PFSK-1 (cell line): ENCODE data around the gene MCL1.

Source experiments
- POLR2AphosphoS5 ChIP-seq: IDR thresholded peaks from 2 replicates; pipeline ENCODE4 v1.6.1; 2012; ENCODE audit warnings: low read depth, mild to moderate bottlenecking, control low read depth, low read length, moderate library complexity
- SIN3A ChIP-seq: IDR thresholded peaks from 2 replicates; pipeline ENCODE4 v1.6.1; 2012; ENCODE audit warnings: mild to moderate bottlenecking, low read length, moderate library complexity, borderline replicate concordance; ENCODE audit not compliant: insufficient read depth
- TAF1 ChIP-seq: IDR thresholded peaks from 2 replicates; pipeline ENCODE4 v1.6.1; 2012; ENCODE audit warnings: low read length, control low read depth, borderline replicate concordance; ENCODE audit not compliant: insufficient read depth
- TF ChIP-seq, protein P1 (sequence below), 2 experiments: IDR thresholded peaks; 2 replicates each; pipeline versions ENCODE4 v1.6.1 to v1.8.0; 2011 to 2012; ENCODE audit warnings: low read depth in 2 of 2, low read length in 2 of 2, control low read depth in 1 of 2, inconsistent platforms in 1 of 2, mild to moderate bottlenecking in 1 of 2, moderate library complexity in 1 of 2; ENCODE audit not compliant: insufficient read depth in 1 of 2

DNA sequence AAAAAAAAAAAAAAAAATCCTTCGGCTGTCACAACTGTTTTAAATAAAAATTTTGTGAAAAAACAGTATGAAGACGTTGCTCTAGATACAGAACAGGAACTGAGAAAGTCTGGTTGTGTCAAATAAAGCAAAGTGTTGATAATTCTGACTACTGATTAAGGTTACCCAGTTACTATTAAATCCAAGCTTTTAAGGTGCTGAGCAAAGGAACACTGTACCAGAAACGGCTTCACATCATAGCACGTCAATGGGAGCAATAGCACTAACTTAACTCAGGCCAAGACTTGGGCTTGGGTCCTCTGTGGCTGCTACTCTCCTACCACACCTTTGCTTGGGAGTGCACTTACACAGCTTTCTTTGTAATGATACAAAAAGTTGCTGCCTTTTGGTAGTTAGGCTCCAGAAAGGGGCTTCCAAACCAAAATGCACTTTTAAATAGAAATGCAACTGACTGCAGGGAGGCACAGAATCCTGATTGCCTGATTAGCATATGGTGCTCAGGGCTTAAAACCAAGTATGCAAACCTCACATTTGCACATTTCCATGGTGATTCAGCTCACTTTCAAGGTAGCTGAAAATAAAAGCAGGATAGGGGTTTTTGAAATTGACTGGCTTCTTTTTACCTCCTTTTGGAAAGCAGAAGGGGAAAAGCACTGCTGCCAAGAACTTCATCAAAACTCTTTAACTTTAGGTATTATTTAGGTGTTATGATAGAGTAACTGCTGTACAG, 6.3 kb downstream of the MCL1 start:
- TF ChIP-seq TAF1, result no peak
- TF ChIP-seq SIN3A, result no peak
- TF ChIP-seq, protein P1, sequence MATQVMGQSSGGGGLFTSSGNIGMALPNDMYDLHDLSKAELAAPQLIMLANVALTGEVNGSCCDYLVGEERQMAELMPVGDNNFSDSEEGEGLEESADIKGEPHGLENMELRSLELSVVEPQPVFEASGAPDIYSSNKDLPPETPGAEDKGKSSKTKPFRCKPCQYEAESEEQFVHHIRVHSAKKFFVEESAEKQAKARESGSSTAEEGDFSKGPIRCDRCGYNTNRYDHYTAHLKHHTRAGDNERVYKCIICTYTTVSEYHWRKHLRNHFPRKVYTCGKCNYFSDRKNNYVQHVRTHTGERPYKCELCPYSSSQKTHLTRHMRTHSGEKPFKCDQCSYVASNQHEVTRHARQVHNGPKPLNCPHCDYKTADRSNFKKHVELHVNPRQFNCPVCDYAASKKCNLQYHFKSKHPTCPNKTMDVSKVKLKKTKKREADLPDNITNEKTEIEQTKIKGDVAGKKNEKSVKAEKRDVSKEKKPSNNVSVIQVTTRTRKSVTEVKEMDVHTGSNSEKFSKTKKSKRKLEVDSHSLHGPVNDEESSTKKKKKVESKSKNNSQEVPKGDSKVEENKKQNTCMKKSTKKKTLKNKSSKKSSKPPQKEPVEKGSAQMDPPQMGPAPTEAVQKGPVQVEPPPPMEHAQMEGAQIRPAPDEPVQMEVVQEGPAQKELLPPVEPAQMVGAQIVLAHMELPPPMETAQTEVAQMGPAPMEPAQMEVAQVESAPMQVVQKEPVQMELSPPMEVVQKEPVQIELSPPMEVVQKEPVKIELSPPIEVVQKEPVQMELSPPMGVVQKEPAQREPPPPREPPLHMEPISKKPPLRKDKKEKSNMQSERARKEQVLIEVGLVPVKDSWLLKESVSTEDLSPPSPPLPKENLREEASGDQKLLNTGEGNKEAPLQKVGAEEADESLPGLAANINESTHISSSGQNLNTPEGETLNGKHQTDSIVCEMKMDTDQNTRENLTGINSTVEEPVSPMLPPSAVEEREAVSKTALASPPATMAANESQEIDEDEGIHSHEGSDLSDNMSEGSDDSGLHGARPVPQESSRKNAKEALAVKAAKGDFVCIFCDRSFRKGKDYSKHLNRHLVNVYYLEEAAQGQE (IDR thresholded peaks at IDR 0.05; ENCODE audit: insufficient read depth in 1 of 2, low read depth in 2 of 2, low read length in 2 of 2), result no peak
- TF ChIP-seq POLR2AphosphoS5, result no peak; the same call in 1 of the 2 replicates
